NCI-H2081 (cell line): ENCODE data around the gene EVPLL.
A peak's percentile ranks its signal among the peaks of the same experiment; 100 is the strongest.
"Not testable (repeated sequence)": the region's sequence is repeated elsewhere in the genome, so short reads cannot be mapped to it uniquely, and the experiment has no call there.

ENCODE experiments used
- DNase-seq, 2 experiments: peaks; one replicate each; lab custom pipeline; 2025; lab: John Stamatoyannopoulos, UW

The EVPLL gene

GRCh38 chr17:18377437-18378204 lies at the start of gene EVPLL:
Gene EVPLL (plus strand): TSS chr17:18377778. CDS start chr17:18380938, 3,160 bp downstream.
- DNase-seq = no peak

GRCh38 chr17:18328643-18329204 lies 48.9 kb upstream of the EVPLL start:
- DNase-seq = no peak

GRCh38 chr17:18331879-18332278 lies 45.7 kb upstream of the EVPLL start:
- DNase-seq = no peak

- no peak for DNase-seq
These were observed 44.6 kb upstream of the EVPLL start for GRCh38 chr17:18332909-18333489.

GRCh38 chr17:18338158-18338557 lies 39.4 kb upstream of the EVPLL start:
- not testable (repeated sequence) for DNase-seq

- DNase-seq = no peak
These were observed 37.6 kb upstream of the EVPLL start for GRCh38 chr17:18339933-18340332.

GRCh38 chr17:18344021-18344420 lies 33.6 kb upstream of the EVPLL start:
- DNase-seq = no peak

- DNase-seq = no peak
These were observed 24.0 kb upstream of the EVPLL start for GRCh38 chr17:18353541-18353940.

- no peak for DNase-seq
These were observed 21.0 kb upstream of the EVPLL start for GRCh38 chr17:18356624-18357023.

GRCh38 chr17:18360518-18360917 lies 17.1 kb upstream of the EVPLL start:
- DNase-seq = no peak

- no peak for DNase-seq
These were observed 15.5 kb upstream of the EVPLL start for GRCh38 chr17:18361837-18362697.

GRCh38 chr17:18362698-18363100 lies 14.9 kb upstream of the EVPLL start:
- DNase-seq = peak in 1 of 2 experiments; percentile 5

GRCh38 chr17:18363101-18364049 lies 14.2 kb upstream of the EVPLL start, which contains the start of gene SHMT1:
Gene SHMT1 (minus strand): TSS chr17:18363550. CDS start chr17:18355981, 7,569 bp downstream.
- peak; percentile 82 to 92 for DNase-seq

GRCh38 chr17:18364166-18364565 lies 13.4 kb upstream of the EVPLL start:
- DNase-seq = no peak

- no peak for DNase-seq
These were observed 8.6 kb upstream of the EVPLL start for GRCh38 chr17:18368946-18369345.

GRCh38 chr17:18370761-18371160 lies 6.8 kb upstream of the EVPLL start:
- DNase-seq = no peak

GRCh38 chr17:18371455-18371854 lies 6.1 kb upstream of the EVPLL start:
- no peak for DNase-seq

- not testable (repeated sequence) for DNase-seq
These were observed 4.4 kb upstream of the EVPLL start for GRCh38 chr17:18373181-18373580.

- DNase-seq = no peak
These were observed 3.4 kb upstream of the EVPLL start for GRCh38 chr17:18374216-18374615.

GRCh38 chr17:18378205-18378505 lies 577 bp downstream of the EVPLL start:
- no peak for DNase-seq

GRCh38 chr17:18378614-18379013 lies 1.0 kb downstream of the EVPLL start:
- DNase-seq = not testable (repeated sequence)
